HEK293 (cell line): Measurements from ENCODE around the gene FXYD1.

ENCODE experiments used
- IKZF3 ChIP-seq: fragments of 450-650 bp; IDR thresholded peaks from 2 replicates; pipeline ENCODE4 v1.5.0; 2018; ENCODE audit warnings: missing biosample characterization, mild to moderate bottlenecking, missing genetic modification characterization, moderate library complexity
- MZF1 ChIP-seq: fragments of 450-650 bp; formaldehyde crosslinking; IDR thresholded peaks from 2 replicates; pipeline ENCODE4 v1.5.1; 2017; ENCODE audit warnings: missing biosample characterization, missing genetic modification characterization, borderline replicate concordance
- SALL2 ChIP-seq: fragments of 450-650 bp; formaldehyde crosslinking; IDR thresholded peaks from 2 replicates; pipeline ENCODE4 v1.5.0; 2017; ENCODE audit warnings: missing biosample characterization, mild to moderate bottlenecking, missing genetic modification characterization, borderline replicate concordance
- SCRT1 ChIP-seq: fragments of 450-650 bp; formaldehyde crosslinking; IDR thresholded peaks from 2 replicates; pipeline ENCODE4 v1.5.1; 2016; ENCODE audit warnings: missing biosample characterization, missing genetic modification characterization, borderline replicate concordance
- ZFP3 ChIP-seq: fragments of 450-650 bp; formaldehyde crosslinking; IDR thresholded peaks from 2 replicates; pipeline ENCODE4 v1.5.1; 2016; ENCODE audit warnings: low read depth, missing biosample characterization, missing genetic modification characterization
- ZFP41 ChIP-seq: fragments of 450-650 bp; formaldehyde crosslinking; IDR thresholded peaks from 2 replicates; pipeline ENCODE4 v1.5.1; 2016; ENCODE audit warnings: missing biosample characterization, missing genetic modification characterization, borderline replicate concordance
- ZNF174 ChIP-seq: fragments of 450-650 bp; formaldehyde crosslinking; IDR thresholded peaks from 2 replicates; pipeline ENCODE4 v1.5.0; 2017; ENCODE audit warnings: missing biosample characterization, mild to moderate bottlenecking, missing genetic modification characterization
- ZNF362 ChIP-seq: fragments of 450-650 bp; formaldehyde crosslinking; IDR thresholded peaks from 2 replicates; pipeline ENCODE4 v1.5.1; 2016; ENCODE audit warnings: missing biosample characterization, missing genetic modification characterization
- ZSCAN30 ChIP-seq: fragments of 450-650 bp; IDR thresholded peaks from 2 replicates; pipeline ENCODE4 v1.5.1; 2018; ENCODE audit warnings: missing biosample characterization, mild to moderate bottlenecking, missing genetic modification characterization, moderate library complexity
- TF ChIP-seq, protein P1 (sequence below): fragments of 450-650 bp; formaldehyde crosslinking; IDR thresholded peaks from 2 replicates; pipeline ENCODE4 v1.5.1; 2016; ENCODE audit warnings: missing biosample characterization, missing genetic modification characterization
- TF ChIP-seq, protein P2 (sequence below): fragments of 450-650 bp; formaldehyde crosslinking; IDR thresholded peaks from 2 replicates; pipeline ENCODE4 v1.5.1; 2016; ENCODE audit warnings: missing biosample characterization, missing genetic modification characterization

GRCh38 chr19:35095667-35096368, 42.8 kb upstream of the FXYD1 start:
- no peak for TF ChIP-seq IKZF3 (tag by site-specific recombination)
- no peak for TF ChIP-seq SALL2
- TF ChIP-seq, protein P1, sequence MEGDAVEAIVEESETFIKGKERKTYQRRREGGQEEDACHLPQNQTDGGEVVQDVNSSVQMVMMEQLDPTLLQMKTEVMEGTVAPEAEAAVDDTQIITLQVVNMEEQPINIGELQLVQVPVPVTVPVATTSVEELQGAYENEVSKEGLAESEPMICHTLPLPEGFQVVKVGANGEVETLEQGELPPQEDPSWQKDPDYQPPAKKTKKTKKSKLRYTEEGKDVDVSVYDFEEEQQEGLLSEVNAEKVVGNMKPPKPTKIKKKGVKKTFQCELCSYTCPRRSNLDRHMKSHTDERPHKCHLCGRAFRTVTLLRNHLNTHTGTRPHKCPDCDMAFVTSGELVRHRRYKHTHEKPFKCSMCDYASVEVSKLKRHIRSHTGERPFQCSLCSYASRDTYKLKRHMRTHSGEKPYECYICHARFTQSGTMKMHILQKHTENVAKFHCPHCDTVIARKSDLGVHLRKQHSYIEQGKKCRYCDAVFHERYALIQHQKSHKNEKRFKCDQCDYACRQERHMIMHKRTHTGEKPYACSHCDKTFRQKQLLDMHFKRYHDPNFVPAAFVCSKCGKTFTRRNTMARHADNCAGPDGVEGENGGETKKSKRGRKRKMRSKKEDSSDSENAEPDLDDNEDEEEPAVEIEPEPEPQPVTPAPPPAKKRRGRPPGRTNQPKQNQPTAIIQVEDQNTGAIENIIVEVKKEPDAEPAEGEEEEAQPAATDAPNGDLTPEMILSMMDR (tag by site-specific recombination): no peak
- no peak for TF ChIP-seq ZFP41 (tag by site-specific recombination)
- no peak for TF ChIP-seq ZNF174 (tag by site-specific recombination)
- no peak for TF ChIP-seq ZFP3 (tag by site-specific recombination)
- no peak for TF ChIP-seq ZNF362 (tag by site-specific recombination)
- no peak for TF ChIP-seq MZF1 (tag by site-specific recombination)
- TF ChIP-seq SCRT1 (tag by site-specific recombination): no peak
- TF ChIP-seq ZSCAN30 (tag by site-specific recombination): no peak
- TF ChIP-seq, protein P2, sequence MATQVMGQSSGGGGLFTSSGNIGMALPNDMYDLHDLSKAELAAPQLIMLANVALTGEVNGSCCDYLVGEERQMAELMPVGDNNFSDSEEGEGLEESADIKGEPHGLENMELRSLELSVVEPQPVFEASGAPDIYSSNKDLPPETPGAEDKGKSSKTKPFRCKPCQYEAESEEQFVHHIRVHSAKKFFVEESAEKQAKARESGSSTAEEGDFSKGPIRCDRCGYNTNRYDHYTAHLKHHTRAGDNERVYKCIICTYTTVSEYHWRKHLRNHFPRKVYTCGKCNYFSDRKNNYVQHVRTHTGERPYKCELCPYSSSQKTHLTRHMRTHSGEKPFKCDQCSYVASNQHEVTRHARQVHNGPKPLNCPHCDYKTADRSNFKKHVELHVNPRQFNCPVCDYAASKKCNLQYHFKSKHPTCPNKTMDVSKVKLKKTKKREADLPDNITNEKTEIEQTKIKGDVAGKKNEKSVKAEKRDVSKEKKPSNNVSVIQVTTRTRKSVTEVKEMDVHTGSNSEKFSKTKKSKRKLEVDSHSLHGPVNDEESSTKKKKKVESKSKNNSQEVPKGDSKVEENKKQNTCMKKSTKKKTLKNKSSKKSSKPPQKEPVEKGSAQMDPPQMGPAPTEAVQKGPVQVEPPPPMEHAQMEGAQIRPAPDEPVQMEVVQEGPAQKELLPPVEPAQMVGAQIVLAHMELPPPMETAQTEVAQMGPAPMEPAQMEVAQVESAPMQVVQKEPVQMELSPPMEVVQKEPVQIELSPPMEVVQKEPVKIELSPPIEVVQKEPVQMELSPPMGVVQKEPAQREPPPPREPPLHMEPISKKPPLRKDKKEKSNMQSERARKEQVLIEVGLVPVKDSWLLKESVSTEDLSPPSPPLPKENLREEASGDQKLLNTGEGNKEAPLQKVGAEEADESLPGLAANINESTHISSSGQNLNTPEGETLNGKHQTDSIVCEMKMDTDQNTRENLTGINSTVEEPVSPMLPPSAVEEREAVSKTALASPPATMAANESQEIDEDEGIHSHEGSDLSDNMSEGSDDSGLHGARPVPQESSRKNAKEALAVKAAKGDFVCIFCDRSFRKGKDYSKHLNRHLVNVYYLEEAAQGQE (tag by site-specific recombination): no peak
